ENCODE results near the gene TNS1.

The TNS1 gene

DNA sequence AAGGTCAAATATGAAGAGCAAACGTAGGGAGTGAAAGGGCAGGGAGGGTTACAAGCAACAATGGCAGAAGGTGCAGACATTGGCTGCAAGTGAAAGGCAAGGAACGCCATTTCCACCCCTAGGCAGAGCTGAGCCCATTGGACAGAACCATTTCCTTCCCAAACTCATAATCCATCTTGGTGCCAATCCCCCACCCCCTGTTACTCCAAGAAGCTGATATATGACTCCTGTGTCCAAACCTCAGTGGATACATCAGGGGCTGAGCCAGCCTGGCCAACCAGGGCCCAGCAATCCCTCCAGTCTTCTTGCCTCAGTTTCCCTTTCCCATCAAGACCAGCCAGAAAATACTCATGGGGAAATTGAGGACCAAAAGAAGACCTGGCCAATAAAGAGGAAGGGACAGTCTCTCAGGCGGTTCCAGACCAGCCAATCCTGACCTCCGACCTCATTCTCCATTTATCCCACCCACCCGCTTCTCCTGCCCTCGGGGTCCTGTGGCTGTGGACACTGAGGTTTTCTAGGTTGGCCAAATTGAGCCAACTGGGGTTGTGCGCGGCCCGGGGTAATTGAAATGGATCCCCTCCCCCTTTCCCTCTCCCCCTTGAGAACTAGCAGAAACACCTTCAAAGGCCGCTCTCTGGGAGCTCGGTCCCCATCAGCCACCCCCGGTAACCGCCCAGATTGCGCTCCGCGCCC is 24.8 kb downstream of the TNS1 start:
- TF ChIP-seq, protein P1, sequence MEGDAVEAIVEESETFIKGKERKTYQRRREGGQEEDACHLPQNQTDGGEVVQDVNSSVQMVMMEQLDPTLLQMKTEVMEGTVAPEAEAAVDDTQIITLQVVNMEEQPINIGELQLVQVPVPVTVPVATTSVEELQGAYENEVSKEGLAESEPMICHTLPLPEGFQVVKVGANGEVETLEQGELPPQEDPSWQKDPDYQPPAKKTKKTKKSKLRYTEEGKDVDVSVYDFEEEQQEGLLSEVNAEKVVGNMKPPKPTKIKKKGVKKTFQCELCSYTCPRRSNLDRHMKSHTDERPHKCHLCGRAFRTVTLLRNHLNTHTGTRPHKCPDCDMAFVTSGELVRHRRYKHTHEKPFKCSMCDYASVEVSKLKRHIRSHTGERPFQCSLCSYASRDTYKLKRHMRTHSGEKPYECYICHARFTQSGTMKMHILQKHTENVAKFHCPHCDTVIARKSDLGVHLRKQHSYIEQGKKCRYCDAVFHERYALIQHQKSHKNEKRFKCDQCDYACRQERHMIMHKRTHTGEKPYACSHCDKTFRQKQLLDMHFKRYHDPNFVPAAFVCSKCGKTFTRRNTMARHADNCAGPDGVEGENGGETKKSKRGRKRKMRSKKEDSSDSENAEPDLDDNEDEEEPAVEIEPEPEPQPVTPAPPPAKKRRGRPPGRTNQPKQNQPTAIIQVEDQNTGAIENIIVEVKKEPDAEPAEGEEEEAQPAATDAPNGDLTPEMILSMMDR (IDR thresholded peaks at IDR 0.05; ENCODE audit: poor library complexity, severe bottlenecking), result no peak
- Histone ChIP-seq H3K27ac (ENCODE audit: poor library complexity, severe bottlenecking) (no peak overlapping the region), H3K27me3 (ENCODE audit: insufficient read depth, poor library complexity, severe bottlenecking) (no peaks in the 10 kb centered on the region), H3K4me3 (ENCODE audit: severe bottlenecking) (no peak overlapping the region), H3K36me3 (ENCODE audit: low read depth) (no peaks in the 10 kb centered on the region), H3K9me3 (ENCODE audit: severe bottlenecking) (no peaks in the 10 kb centered on the region), H3K4me1 (ENCODE audit: insufficient read depth, poor library complexity, severe bottlenecking) (peaks cover 10% of the 10 kb centered on the region)
- no peak for DNase-seq (ENCODE audit: low spot score)
- ATAC-seq (ENCODE audit: low read depth), result no peak

- Histone ChIP-seq H3K36me3 (ENCODE audit: low read depth) (no peaks in the 10 kb centered on the region), H3K27me3 (ENCODE audit: insufficient read depth, poor library complexity, severe bottlenecking) (no peaks in the 10 kb centered on the region), H3K4me3 (ENCODE audit: severe bottlenecking) (no peak overlapping the region), H3K4me1 (ENCODE audit: insufficient read depth, poor library complexity, severe bottlenecking) (peaks cover 10% of the 10 kb centered on the region), H3K27ac (ENCODE audit: poor library complexity, severe bottlenecking) (no peak overlapping the region), H3K9me3 (ENCODE audit: severe bottlenecking) (no peaks in the 10 kb centered on the region)
- TF ChIP-seq, protein P1 (IDR thresholded peaks at IDR 0.05; ENCODE audit: poor library complexity, severe bottlenecking), result no peak
- no peak for DNase-seq (ENCODE audit: low spot score)
- no peak for ATAC-seq (ENCODE audit: low read depth)
These were observed 26.5 kb downstream of the TNS1 start for GRCh38 chr2:217976301-217976700.

DNA sequence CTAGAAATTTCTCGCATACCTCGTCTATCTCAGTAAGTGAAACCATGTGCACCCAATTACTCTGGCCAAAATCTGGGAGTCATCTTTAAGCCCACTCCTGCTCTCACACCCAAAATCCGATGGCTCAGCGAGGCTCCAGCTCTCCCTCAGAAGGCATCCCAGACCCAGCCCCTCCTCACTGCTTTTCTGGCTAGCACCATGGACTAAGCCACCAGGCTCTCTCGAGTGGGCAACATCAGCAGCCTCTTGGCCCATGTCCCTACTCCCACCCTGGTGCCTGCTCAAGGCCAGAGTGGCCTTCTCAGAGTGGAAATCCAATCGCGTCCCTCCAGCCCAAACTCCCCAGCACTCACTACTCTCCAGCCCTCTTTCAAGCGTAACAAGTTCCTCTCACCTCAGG is 27.2 kb downstream of the TNS1 start:
- H3K27ac ChIP-seq (ENCODE audit: poor library complexity, severe bottlenecking), result no peak overlapping the region
- H3K4me1 ChIP-seq (ENCODE audit: insufficient read depth, poor library complexity, severe bottlenecking), result peaks cover 10% of the 10 kb centered on the region
- H3K4me3 ChIP-seq (ENCODE audit: severe bottlenecking), result no peak overlapping the region
- TF ChIP-seq, protein P1 (IDR thresholded peaks at IDR 0.05; ENCODE audit: poor library complexity, severe bottlenecking), result no peak
- no peaks in the 10 kb centered on the region for H3K9me3 ChIP-seq (ENCODE audit: severe bottlenecking)
- H3K36me3 ChIP-seq (ENCODE audit: low read depth), result no peaks in the 10 kb centered on the region
- no peaks in the 10 kb centered on the region for H3K27me3 ChIP-seq (ENCODE audit: insufficient read depth, poor library complexity, severe bottlenecking)
- no peak for ATAC-seq (ENCODE audit: low read depth)
- DNase-seq (ENCODE audit: low spot score), result no peak

GRCh38 chr2:217974389-217975005 is 28.3 kb downstream of the TNS1 start:
- H3K4me1 ChIP-seq (ENCODE audit: insufficient read depth, poor library complexity, severe bottlenecking), result peaks cover 8% of the 10 kb centered on the region
- no peak overlapping the region for H3K4me3 ChIP-seq (ENCODE audit: severe bottlenecking)
- H3K36me3 ChIP-seq (ENCODE audit: low read depth), result no peaks in the 10 kb centered on the region
- no peaks in the 10 kb centered on the region for H3K27me3 ChIP-seq (ENCODE audit: insufficient read depth, poor library complexity, severe bottlenecking)
- DNase-seq (ENCODE audit: low spot score) (no peak), ATAC-seq (ENCODE audit: low read depth) (no peak)
- H3K9me3 ChIP-seq (ENCODE audit: severe bottlenecking), result no peaks in the 10 kb centered on the region
- TF ChIP-seq, protein P1 (IDR thresholded peaks at IDR 0.05; ENCODE audit: poor library complexity, severe bottlenecking), result no peak
- no peak overlapping the region for H3K27ac ChIP-seq (ENCODE audit: poor library complexity, severe bottlenecking)

Measured in RWPE2 (cell line).